Measurements from ENCODE around the gene NDUFAF5.

Gene NDUFAF5

DNA sequence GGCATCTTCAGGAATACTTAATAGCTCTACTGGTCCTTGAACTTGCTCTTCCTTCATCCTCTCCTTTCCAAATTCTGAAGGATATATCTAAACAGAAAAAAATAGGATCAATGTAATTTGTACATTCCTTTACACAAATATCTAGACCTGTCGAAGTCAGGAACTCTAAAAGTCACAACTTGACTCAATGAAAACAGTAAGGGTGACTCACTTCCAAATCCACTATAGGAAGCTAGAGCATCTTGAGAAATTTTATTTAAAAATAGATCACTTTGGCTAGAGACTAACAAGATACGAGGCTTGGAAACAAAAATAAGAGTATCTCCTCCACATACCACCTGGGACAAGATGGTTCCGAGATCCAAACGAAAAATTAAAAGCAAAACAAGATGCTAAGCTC lies 12.3 kb upstream of the NDUFAF5 start:
- in situ Hi-C loops (cut with HindIII; ENCODE audit: low pct_ligation_motif_present, low pct_unique_long_range_greater_than_20kb, low sequenced_read_pairs) = no loop called here
- no peak for DNase-seq

DNA sequence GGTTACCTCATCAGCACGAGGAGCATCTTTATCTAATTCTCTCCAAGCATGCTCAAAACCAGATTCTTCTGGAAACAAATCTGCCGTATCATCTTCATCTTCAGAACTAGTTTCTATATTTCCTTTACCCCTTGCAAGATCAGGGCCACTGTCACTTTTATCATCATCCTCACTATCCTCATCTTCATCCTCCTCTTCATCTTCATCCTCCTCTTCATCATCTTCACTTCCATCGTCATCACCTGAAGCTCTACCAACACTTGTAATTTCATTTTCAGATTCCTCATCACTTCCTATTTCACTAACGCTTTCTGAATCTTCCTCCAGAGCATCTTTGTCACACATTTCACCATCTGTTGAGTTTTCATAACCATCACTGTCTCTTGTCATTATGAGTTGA lies 9.0 kb upstream of the NDUFAF5 start:
- DNase-seq = no peak
- in situ Hi-C loops (cut with HindIII; ENCODE audit: low pct_ligation_motif_present, low pct_unique_long_range_greater_than_20kb, low sequenced_read_pairs) = no loop called here

DNA sequence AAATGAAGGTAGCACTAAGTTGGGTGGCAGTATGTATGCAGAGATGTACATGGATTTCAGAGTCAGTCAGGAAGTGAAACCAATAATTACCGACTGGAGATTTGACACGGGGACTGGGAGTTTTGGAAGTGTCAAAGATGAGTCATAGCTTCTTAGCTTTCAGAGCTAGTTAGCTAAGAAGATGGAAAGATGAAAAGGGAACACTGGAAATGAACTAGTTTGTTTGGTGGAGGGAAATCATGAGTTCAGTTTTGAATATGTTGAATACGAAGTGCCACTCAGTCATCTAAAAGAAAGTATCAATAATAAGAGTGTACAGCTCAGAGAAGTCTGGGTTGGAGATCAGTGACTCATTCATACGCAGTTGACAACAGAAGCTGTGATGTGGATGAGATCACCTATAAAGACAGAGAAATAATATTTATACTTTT lies 7.6 kb upstream of the NDUFAF5 start:
- peak; percentile 19 for DNase-seq
- in situ Hi-C loops (cut with HindIII; ENCODE audit: low pct_ligation_motif_present, low pct_unique_long_range_greater_than_20kb, low sequenced_read_pairs) = no loop called here

DNA sequence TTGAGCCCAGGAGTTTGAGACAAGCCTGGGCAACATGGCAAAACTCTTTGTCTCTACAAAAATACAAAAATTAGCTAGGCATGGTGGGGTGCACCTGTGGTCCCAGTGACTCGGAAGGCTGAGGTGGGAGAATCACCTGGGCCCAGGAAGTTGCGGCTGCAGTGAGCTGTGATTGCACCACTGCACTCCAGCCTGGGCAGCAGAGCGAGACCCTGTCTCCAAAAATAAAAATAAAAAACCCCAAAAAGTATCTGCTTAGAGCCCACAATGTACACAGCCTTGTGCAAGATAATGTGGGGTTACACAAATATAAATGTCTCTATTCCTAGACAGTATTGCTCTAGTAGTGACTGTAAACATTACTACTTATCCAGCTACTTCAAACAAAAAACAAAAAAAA lies 6.0 kb upstream of the NDUFAF5 start:
- in situ Hi-C loops (cut with HindIII; ENCODE audit: low pct_ligation_motif_present, low pct_unique_long_range_greater_than_20kb, low sequenced_read_pairs) = no loop called here
- no peak for DNase-seq

DNA sequence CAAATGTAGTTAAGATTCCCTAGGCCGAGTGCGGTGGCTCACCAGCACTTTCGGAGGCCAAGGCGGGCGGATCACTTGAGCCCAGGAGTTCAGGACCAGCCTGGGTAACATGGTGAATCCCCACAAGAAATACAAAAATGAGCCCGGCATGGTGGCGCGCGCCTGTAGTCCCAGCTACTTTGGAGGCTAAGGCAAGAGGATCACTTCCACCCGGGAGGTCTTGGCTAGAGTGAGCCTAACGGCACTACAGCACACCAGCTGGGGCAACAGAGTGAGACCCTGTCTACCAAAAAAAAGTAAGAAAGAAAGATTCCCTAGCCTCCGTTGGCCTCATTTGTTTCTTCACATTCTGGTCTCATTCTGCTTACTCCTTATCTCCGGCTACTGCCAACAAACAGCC lies 1.3 kb upstream of the NDUFAF5 start:
- in situ Hi-C loops (cut with HindIII; ENCODE audit: low pct_ligation_motif_present, low pct_unique_long_range_greater_than_20kb, low sequenced_read_pairs) = no loop called here

DNA sequence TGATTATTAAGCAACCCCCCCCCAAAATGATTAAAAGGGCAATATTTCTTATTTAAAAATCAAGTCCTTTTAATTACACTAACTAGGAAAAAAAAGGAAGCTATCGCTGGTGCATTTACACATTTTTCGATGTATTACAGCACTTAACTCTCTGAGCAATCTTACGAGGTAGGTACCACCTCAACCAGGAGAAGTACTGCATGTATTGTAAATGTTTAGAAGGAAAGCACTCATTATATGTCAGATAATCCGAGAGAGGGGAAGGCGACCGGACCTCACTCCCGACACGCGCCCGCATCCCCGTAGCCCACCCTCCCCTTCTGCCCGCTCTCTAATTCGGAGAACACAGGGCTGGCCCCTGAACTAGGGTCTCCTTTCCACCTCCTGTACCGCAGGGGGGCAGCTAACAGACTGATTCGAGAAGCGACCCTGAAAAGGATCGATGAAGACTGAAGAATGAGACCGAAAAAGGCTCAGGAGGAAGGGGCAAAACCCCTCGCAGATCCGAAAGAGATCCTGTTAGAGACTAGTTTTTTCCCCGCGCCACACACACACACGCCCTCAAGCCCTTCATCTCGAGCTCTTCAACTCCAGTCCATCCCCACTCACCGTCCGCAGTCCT lies 446 bp upstream of the NDUFAF5 start:
- peak; percentile 5 for DNase-seq
- in situ Hi-C loops (cut with HindIII; ENCODE audit: low pct_ligation_motif_present, low pct_unique_long_range_greater_than_20kb, low sequenced_read_pairs) = no loop called here

More for the DNA sequence above, 1.3 kb upstream of the NDUFAF5 start:
- no peak for DNase-seq

DNA sequence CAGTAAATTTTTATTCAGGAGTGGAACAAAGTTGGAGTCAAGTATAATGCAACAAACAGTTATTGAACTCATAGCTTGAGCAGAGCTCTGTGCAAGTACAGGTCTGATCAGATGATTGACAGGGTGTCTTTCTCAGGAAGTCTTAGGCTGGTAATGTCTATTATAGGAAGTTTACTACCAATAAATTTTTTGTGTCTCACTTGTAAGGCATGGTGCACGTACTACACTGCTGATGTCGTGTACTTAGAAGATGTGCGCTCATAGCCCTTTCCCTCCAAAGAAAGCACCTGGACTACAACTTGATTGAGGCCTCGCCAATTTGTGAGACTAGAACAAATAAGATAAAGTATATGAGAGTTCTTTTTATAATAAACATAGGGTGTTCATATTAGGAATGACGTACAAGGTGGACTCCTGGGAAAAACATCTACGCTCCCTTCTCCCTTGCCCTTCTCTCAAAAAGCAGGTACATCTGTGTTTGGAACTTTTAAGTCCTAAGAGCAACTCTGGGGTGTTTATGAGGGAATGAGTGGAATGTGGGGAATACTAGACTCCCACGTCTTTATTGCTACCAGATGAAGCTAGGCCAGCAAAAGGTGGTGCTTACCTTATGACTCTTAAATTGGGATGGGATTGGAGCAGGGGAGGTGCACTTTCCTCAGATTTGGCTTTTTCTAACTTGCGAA lies 1.5 kb downstream of the NDUFAF5 start:
- in situ Hi-C loops (cut with HindIII; ENCODE audit: low pct_ligation_motif_present, low pct_unique_long_range_greater_than_20kb, low sequenced_read_pairs) = no loop called here
- no peak for DNase-seq

DNA sequence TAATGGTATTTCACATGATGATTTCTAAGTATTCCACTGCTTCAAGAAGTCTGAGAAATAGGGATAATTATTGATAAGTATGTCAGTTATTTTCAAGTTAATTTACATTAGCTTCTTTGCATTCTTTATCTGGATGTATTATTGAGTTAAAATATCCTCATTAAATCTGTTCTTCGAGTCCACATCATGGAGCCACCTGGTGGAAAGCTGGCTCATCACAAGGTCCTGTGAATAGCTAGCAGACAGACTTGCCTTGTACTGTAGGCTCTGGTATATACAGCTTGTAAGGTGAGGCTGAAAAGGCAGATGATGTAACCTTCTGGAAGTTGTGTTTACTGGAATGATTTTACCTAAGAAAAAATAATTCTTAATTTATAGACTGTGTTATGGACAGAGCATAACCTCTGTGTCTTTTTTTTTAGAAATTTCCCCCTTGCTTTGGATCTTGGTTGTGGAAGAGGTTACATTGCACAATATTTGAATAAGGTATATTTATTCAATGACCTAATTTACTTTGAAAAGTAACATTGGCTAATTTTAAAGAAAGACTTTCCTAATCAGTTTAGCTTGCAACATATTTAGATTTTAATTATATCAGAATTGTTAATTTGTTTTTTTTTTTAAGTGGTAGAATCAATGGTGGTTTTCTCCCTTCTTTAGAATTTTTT lies 3.5 kb downstream of the NDUFAF5 start:
- in situ Hi-C loops (cut with HindIII; ENCODE audit: low pct_ligation_motif_present, low pct_unique_long_range_greater_than_20kb, low sequenced_read_pairs) = no loop called here
- DNase-seq = peak; percentile 62

DNA sequence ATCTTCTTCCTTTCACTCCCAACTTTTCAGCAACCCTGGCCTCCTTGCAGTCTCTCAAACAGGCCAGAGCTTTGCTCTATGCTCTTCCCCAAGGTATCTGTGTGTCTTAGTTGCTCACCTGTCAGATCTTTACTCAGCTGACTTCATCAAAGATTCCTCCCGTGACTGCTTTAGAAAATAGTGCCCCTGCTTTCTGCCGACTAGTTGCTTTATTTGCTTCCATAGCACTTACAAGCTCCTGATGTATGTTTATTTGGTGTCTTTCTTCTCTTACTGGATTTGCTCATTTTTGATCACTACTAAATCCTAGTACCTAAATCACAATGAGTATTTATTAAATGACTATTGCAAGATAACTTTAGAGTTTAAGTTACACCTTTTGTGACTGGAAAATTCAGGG lies 5.9 kb downstream of the NDUFAF5 start:
- in situ Hi-C loops (cut with HindIII; ENCODE audit: low pct_ligation_motif_present, low pct_unique_long_range_greater_than_20kb, low sequenced_read_pairs) = no loop called here
- no peak for DNase-seq

DNA sequence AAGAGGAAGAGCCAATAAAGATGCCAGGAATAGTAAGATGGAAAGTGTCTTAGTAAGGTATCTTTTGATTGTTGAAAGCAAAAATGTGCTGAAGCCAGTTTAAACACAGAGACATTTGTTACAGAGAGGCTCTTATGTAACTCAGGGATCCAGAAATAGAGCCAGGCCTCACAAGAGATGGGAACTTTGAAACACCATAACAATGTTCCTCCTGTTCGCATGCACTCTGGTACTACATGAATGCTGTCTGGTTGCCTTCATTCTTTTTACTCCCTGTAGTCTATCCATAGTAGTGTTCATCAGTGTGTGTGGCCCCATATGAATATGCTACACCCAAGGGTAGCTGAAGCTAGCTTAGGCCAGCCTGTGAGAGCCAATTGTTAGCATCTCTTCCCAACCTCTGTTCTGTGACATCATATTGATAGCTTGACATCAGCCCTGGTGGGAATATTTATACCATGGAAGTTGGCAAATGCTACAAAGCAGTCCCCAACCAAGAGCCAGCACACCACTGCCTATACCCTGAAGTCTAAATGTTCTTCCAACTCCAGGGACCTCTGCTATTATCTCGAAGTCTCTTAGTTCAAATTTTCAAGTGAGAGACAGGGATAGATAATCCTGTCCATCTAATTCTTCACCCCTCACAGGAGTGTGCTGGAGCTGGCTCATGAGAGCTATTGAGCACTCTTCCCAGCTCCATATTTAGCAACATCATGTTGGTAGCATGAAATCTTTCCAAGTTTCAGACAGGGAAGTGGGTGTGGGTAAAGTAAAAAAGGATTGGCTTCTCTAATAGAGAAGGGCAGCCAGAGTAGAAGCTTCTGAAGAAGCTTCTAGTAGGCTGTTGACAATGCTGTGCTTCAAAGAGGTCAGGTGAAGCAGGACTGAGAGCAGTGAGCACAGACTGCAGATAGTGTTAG lies 7.0 kb downstream of the NDUFAF5 start:
- no peak for DNase-seq
- in situ Hi-C loops (cut with HindIII; ENCODE audit: low pct_ligation_motif_present, low pct_unique_long_range_greater_than_20kb, low sequenced_read_pairs) = no loop called here

DNA sequence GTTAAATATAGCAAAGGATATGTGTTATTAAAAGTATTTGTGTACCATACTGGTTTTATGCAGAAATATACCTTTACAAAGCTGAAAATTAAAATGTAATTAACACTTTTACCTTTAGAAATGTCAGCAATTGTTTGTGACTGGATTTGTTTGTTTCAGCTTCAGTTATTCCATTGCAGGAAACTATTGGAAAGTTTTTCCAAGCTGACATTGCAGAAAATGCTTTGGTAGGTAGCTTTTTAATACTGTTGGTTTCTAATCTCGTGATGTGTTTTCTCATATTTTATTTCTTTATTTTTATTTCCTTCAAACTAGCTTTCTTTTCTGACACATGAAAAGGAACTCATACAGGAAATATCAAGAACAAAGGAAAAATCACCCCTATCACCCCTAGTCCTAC lies 8.2 kb downstream of the NDUFAF5 start:
- in situ Hi-C loops (cut with HindIII; ENCODE audit: low pct_ligation_motif_present, low pct_unique_long_range_greater_than_20kb, low sequenced_read_pairs) = no loop called here
- DNase-seq = no peak

DNA sequence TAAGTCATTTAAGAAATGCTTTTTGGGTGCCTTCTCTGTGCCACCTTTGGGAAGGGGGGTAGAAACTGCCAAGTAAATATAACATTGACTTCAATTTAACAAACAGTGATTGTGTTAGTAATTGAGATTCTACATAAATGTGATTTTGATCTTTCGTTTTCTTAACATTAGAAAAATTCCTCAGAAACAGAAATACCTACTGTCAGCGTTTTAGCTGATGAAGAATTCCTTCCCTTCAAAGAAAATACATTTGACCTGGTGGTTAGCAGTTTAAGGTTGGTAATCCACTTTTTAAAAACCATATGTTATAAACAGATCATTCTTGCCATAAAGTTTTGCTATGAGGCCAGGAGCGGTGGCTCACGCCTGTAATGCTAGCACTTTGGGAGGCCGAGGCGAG lies 9.8 kb downstream of the NDUFAF5 start:
- in situ Hi-C loops (cut with HindIII; ENCODE audit: low pct_ligation_motif_present, low pct_unique_long_range_greater_than_20kb, low sequenced_read_pairs) = no loop called here
- no peak for DNase-seq

DNA sequence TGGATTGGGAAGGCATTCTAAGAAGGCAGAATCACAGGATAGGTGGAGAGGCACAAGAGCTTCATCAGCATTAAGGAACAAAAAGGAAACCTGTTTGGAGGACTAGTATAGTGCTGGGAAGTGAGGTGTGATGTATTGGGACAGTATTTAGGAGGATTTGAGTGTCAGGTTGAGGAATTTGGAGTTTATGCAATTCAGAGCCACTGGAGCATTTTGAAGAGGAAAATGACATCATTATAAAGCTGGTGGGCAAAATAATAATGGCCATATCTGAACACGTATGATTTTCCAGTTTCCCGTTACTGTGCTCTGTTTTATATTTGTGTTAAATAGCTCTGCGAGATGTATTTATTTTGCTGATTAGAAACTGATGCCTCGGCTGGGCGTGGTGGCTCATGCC lies 14.2 kb downstream of the NDUFAF5 start:
- DNase-seq = no peak
- in situ Hi-C loops (cut with HindIII; ENCODE audit: low pct_ligation_motif_present, low pct_unique_long_range_greater_than_20kb, low sequenced_read_pairs) = no loop called here

DNA sequence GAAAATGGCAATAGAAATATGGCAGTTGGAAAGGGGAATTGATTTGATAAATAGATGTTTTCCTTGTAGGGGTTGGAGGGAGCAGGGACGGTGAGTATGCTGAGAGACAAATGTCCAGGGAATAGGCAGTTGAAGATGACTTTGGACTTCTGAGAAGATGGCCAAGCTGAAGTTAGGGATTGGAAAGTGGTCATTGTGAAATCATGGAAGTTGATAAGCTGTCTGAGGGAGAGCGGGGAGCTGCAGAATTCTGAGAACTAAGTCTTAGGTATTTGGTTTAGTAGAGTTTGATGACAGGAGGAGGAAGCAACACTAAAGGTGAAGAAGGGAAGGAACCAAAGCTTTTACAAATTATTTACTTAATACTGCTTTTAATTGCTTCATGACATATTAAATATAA lies 15.1 kb downstream of the NDUFAF5 start:
- in situ Hi-C loops (cut with HindIII; ENCODE audit: low pct_ligation_motif_present, low pct_unique_long_range_greater_than_20kb, low sequenced_read_pairs) = no loop called here
- DNase-seq = no peak

DNA sequence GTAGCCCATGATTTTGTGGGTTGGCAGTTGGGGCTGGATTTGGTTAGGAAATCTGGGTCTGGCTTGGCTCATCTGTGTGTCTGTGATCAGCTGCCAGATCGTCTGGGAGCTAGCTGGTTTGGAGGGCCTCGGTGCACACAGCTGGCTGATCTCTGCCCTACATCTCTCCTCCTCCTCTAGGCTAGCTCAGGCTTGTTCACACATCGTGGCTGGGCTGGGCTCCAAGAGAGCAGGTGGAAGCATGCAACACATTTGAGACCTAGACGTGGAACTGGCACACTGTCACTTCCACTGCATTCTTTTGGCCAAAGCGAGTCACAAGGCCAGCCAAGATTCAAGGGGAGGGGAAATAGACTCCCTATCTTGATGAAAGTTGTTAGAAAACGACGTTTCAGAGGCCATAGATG lies 15.9 kb downstream of the NDUFAF5 start:
- peak; percentile 80 for DNase-seq
- in situ Hi-C loops (cut with HindIII; ENCODE audit: low pct_ligation_motif_present, low pct_unique_long_range_greater_than_20kb, low sequenced_read_pairs) = no loop called here

DNA sequence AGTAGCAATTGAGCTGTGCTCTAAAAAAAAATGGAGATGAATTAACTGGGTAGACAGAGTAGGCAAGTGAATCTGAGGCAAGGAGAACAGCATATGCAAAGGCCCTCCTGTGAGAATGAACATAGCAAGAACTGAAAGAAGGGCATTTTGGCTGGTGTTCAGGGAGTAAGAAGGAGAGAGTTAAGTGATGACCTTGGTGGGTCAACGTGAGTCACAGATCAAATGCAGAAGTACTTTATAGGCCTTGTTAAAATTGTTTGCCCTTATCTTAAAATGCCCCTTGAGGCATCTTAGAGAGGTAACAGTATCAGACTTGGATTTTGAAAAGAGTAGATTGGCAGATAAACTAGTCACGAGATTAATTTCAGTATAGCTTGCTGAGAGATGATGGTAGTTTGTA lies 24.5 kb downstream of the NDUFAF5 start:
- no peak for DNase-seq
- in situ Hi-C loops (cut with HindIII; ENCODE audit: low pct_ligation_motif_present, low pct_unique_long_range_greater_than_20kb, low sequenced_read_pairs) = no loop called here

DNA sequence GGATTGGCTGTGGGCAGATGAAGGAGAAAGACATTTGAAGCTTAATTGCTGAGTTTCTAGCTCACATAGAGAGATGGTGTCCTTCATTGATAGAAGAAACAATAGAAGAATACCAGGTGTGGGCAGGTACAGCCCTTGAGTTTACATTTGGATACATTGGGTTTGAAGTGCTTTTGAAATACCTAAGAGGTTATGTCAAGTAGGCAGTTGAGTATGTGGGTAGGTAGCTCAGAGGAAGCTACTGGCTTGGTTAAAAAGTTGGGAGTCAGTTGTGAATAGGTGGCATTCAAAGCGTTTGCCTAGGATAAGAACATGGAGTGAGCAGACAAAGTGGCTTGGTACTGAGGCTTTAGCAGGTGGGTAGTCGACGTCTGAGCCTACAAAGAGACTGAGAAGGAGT lies 25.0 kb downstream of the NDUFAF5 start:
- in situ Hi-C loops (cut with HindIII; ENCODE audit: low pct_ligation_motif_present, low pct_unique_long_range_greater_than_20kb, low sequenced_read_pairs) = no loop called here
- no peak for DNase-seq

DNA sequence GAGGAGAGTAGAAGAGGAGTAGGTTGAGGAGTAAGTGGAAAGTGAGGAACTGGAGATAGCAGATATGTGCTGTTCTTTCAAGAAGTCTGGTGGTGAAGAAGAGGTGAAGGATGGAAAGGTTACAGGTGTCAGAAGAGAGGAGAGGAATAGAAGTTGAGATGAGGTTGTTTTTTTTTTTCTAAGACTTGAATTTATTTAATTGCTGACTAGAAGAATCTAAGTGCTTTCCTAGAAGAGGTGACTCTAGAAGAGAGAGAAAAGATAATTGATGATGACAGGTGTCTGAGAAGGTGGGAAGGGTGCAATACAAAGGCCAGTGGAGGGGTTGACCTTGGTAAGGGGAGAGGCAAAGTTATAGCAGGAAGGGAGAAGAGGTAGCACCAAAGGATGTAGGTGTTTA lies 25.6 kb downstream of the NDUFAF5 start:
- in situ Hi-C loops (cut with HindIII; ENCODE audit: low pct_ligation_motif_present, low pct_unique_long_range_greater_than_20kb, low sequenced_read_pairs) = no loop called here
- no peak for DNase-seq

DNA sequence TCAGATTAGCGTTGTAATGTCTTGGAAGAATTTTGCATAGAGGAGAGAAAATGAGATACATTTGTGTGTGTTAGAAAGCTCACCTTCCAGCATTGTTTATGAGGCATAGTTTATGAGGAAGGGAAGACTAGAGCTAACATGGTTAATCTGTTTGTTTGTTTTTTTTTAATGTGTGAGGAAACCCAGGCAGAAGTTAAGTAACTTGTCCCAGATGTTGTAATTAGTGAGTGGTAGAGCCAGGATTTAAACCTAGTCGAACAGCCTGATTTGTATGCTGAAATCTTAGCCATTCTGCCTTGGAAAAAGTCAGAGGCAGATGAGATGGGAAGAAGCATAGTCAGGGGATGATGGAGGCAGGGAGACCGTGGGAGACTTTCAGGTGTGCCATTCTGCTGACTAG lies 29.1 kb downstream of the NDUFAF5 start:
- no peak for DNase-seq
- in situ Hi-C loops (cut with HindIII; ENCODE audit: low pct_ligation_motif_present, low pct_unique_long_range_greater_than_20kb, low sequenced_read_pairs) = no loop called here

Data from ACHN (cell line).